Nephron (organoid): Measurements from ENCODE around the gene RPLP2.

ENCODE experiments used
- H3K27ac Mint-ChIP-seq, 3 experiments: 2 replicates each; pipeline ENCODE4 v1.8.0; 2020; ENCODE audit warnings: mixed read lengths in 3 of 3, mild to moderate bottlenecking in 2 of 3, moderate library complexity in 1 of 3
- H3K27me3 Mint-ChIP-seq: 2 replicates; pipeline ENCODE4 v1.8.0; 2021; ENCODE audit warnings: low read depth, mild to moderate bottlenecking, moderate library complexity, mixed read lengths
- H3K36me3 Mint-ChIP-seq: 2 replicates; pipeline ENCODE4 v1.8.0; 2020; ENCODE audit warnings: low read depth, mixed read lengths
- H3K4me1 Mint-ChIP-seq: 2 replicates; pipeline ENCODE4 v1.8.0; 2020; ENCODE audit warnings: mixed read lengths
- H3K4me3 Mint-ChIP-seq, 3 experiments: 2 replicates each; pipeline ENCODE4 v1.8.0; 2020; ENCODE audit warnings: mild to moderate bottlenecking in 3 of 3, mixed read lengths in 3 of 3, moderate library complexity in 2 of 3
- H3K9me3 Mint-ChIP-seq: 2 replicates; pipeline ENCODE4 v1.8.0; 2020; ENCODE audit warnings: mixed read lengths
- CTCF ChIP-seq, 3 experiments: fragments of 200-600 bp; sonication (generic); IDR thresholded peaks; one replicate each; pipeline ENCODE4 v1.5.0; 2021; ENCODE audit warnings: antibody characterized with exemption in 3 of 3; ENCODE audit not compliant: unreplicated experiment in 3 of 3

RPLP2 gene

DNA sequence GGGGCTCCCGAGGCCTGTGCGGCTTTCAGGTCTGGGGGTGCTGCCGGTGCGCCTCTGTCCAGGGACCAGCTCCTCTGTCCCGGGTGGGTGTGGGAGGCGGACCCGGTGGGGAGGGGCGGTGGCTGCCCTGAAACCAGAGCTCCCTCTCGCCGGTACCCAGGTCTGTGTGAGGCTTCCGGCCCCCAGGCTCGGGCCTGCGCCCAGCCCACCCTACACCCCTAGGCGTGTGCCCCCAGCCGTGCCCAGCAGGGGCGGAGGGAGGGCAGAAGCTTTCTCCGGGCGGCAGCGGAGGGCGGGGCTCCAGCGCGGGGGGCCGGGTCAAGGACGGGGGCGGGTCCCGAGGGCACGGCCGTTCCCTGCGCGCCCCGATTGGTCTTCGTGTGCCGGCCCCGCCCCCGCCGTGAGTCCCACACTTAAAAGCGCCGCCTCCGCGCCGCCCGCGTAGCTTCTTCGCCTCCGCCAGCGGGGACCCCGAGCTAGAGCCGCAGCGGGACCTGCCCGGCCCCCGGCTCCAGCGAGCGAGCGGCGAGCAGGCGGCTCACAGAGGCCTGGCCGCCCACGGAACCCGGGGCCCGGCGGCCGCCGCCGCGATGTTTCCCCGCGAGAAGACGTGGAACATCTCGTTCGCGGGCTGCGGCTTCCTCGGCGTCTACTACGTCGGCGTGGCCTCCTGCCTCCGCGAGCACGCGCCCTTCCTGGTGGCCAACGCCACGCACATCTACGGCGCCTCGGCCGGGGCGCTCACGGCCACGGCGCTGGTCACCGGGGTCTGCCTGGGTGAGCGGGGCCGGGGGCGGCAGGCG is 9.6 kb downstream of the RPLP2 start:
- Mint-ChIP-seq H3K4me3 (peak overlapping the region; percentile 67 to 74 (median 74)), H3K9me3 (no peaks in the 10 kb centered on the region), H3K27me3 (peaks cover 5% of the 10 kb centered on the region), H3K4me1 (peaks cover 4% of the 10 kb centered on the region), H3K27ac (no peak overlapping the region), H3K36me3 (no peaks in the 10 kb centered on the region)
- TF ChIP-seq CTCF (IDR thresholded peaks at IDR 0.05; ENCODE audit: unreplicated experiment in 3 of 3): no peak

DNA sequence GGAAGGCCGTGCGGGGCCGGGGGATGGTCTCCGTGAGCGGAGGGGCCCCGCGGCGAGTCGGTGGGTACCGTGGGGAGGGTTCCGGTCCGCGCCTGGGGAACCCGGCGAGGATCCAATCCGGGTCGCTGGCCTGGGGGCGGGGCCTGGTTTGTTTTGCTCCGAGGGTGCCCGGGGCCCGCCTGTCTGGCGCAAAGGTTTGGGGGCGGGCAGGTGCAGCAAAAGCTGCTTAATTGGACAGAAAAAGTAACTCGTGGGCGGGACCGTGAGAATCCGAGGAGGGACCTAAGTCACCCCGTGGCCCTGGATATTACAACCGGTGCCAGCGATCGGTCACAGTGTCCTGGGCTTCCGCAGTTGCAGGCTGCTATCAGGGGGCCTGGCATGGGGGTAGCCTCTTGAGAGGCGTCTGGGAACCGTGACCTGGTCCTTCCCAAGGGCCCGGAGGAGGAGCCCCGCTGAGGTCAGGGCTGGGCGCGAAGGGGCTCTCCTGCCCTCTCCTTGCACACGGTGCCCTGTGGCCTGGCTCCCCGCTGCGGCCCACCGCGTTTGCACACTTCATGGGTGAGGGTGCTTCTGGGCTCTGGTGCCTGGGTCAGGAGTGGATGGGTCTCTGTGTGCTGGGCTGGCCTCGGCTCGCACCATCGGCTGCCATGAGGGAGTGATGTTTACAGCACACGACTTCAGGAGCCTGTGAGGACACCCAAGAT is 10.3 kb downstream of the RPLP2 start:
- Mint-ChIP-seq H3K27me3 (peaks cover 10% of the 10 kb centered on the region), H3K4me1 (peaks cover 8% of the 10 kb centered on the region), H3K9me3 (no peaks in the 10 kb centered on the region), H3K36me3 (peaks cover 4% of the 10 kb centered on the region), H3K4me3 (peak overlapping the region; percentile 86 to 91 (median 90)), H3K27ac (peak overlapping the region in 2 of 3 experiments; percentile 55 to 75)
- TF ChIP-seq CTCF (IDR thresholded peaks at IDR 0.05; ENCODE audit: unreplicated experiment in 3 of 3): no peak

- Mint-ChIP-seq H3K4me1 (peaks cover 9% of the 10 kb centered on the region), H3K4me3 (peak overlapping the region; percentile 86 to 91 (median 90)), H3K9me3 (no peaks in the 10 kb centered on the region), H3K36me3 (peaks cover 8% of the 10 kb centered on the region), H3K27me3 (peaks cover 12% of the 10 kb centered on the region), H3K27ac (no peak overlapping the region)
- no peak for TF ChIP-seq CTCF (IDR thresholded peaks at IDR 0.05; ENCODE audit: unreplicated experiment in 3 of 3)
These were observed 11.1 kb downstream of the RPLP2 start for GRCh38 chr11:820655-821511.

DNA sequence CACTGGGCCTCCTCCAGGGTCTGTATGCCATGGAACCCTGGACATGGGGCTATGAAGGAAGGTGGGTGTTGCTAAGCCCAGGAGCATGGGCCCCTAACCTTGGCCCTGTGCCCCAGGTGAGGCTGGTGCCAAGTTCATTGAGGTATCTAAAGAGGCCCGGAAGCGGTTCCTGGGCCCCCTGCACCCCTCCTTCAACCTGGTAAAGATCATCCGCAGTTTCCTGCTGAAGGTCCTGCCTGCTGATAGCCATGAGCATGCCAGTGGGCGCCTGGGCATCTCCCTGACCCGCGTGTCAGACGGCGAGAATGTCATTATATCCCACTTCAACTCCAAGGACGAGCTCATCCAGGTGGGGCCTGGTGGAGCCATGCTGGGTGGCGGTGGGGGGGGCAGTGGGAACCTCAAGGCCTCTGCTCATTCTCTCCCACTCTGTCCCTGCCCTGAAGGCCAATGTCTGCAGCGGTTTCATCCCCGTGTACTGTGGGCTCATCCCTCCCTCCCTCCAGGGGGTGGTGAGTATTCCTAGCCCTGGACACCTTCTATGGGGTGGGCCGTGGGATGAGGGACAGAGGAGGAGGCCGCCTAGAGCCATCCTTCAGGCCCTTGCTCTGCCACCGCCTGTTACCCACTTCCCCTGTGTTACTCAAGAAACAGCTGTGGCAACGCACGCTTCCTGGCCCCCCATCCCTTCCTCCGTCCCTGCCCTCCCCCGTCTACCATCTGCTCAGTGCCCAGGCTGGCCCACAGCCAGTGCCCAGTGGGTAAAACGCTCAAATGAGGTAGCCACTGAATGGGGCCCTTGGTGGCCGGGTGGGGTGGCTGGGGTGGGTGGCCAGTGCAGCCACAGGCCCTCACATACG is 12.0 kb downstream of the RPLP2 start:
- H3K27ac Mint-ChIP-seq: no peak overlapping the region
- no peak for TF ChIP-seq CTCF (IDR thresholded peaks at IDR 0.05; ENCODE audit: unreplicated experiment in 3 of 3)
- peaks cover 9% of the 10 kb centered on the region for H3K4me1 Mint-ChIP-seq
- H3K27me3 Mint-ChIP-seq: peaks cover 15% of the 10 kb centered on the region
- H3K9me3 Mint-ChIP-seq: no peaks in the 10 kb centered on the region
- H3K4me3 Mint-ChIP-seq: peak overlapping the region; percentile 61 to 73 (median 69)
- H3K36me3 Mint-ChIP-seq: peaks cover 8% of the 10 kb centered on the region
